HepG2 (cell line): ENCODE measurements around the gene LDLRAD4. TPM values are rescaled to one million over a fixed set of nuclear protein-coding genes. Genes with fewer than 3 reads are reported as not detected.
A peak's percentile ranks its signal among the peaks of the same experiment; 100 is the strongest.

Experiments
- ESRRA ChIP-seq: sonication (generic); formaldehyde crosslinking; IDR thresholded peaks from 2 replicates; pipeline ENCODE4 v1.5.1; 2020; ENCODE audit warnings: mild to moderate bottlenecking, low read depth, missing genetic modification reagents
- FOXA1 ChIP-seq, 2 experiments: fragments of 450-650 bp in 1 of 2; sonication (generic) in 1 of 2; formaldehyde crosslinking in 1 of 2; IDR thresholded peaks; 2 replicates each; pipeline versions ENCODE4 v1.4.0 to v1.6.1; 2016 to 2020; ENCODE audit warnings: missing genetic modification reagents in 1 of 2
- FOXA3 ChIP-seq: IDR thresholded peaks from 2 replicates; pipeline ENCODE4 v1.6.1; 2016; ENCODE audit warnings: missing genetic modification reagents, missing compliant biosample characterization
- FOXK2 ChIP-seq: fragments of 450-650 bp; IDR thresholded peaks from 2 replicates; pipeline ENCODE4 v1.6.1; 2016
- MXD4 ChIP-seq: IDR thresholded peaks from 2 replicates; pipeline ENCODE4 v1.6.1; 2016; ENCODE audit warnings: mild to moderate bottlenecking, missing biosample characterization, missing genetic modification reagents
- RBFOX2 ChIP-seq: fragments of 200-400 bp; formaldehyde crosslinking; IDR thresholded peaks from 2 replicates; pipeline ENCODE4 v1.6.1; 2017; ENCODE audit warnings: low read depth, mild to moderate bottlenecking, low read length
- RFX3 ChIP-seq: IDR thresholded peaks from 2 replicates; pipeline ENCODE4 v1.6.1; 2016; ENCODE audit warnings: missing biosample characterization, missing genetic modification reagents
- SRY ChIP-seq: sonication (generic); formaldehyde crosslinking; IDR thresholded peaks from 2 replicates; pipeline ENCODE4 v1.8.0; 2022; ENCODE audit warnings: mild to moderate bottlenecking, missing genetic modification reagents
- STAT5B ChIP-seq: sonication (generic); formaldehyde crosslinking; IDR thresholded peaks from 2 replicates; pipeline ENCODE4 v1.4.0; 2020; ENCODE audit warnings: missing genetic modification reagents
- ZNF337 ChIP-seq: sonication (generic); formaldehyde crosslinking; IDR thresholded peaks from 2 replicates; pipeline ENCODE4 v1.5.1; 2020; ENCODE audit warnings: missing genetic modification reagents, low read depth, mild to moderate bottlenecking, borderline replicate concordance
- ZNF549 ChIP-seq: sonication (generic); formaldehyde crosslinking; IDR thresholded peaks from 2 replicates; pipeline ENCODE4 v1.5.0; 2020; ENCODE audit warnings: missing genetic modification reagents
- ZNF709 ChIP-seq: sonication (generic); formaldehyde crosslinking; IDR thresholded peaks from 2 replicates; pipeline ENCODE4 v1.5.0; 2020; ENCODE audit warnings: mild to moderate bottlenecking, missing genetic modification reagents
- ZNF746 ChIP-seq: sonication (generic); formaldehyde crosslinking; IDR thresholded peaks from 2 replicates; pipeline ENCODE4 v1.8.0; 2022; ENCODE audit warnings: mild to moderate bottlenecking, missing genetic modification reagents
- ZNF816 ChIP-seq: sonication (generic); formaldehyde crosslinking; IDR thresholded peaks from 2 replicates; pipeline ENCODE4 v1.8.0; 2022; ENCODE audit warnings: missing genetic modification reagents, mild to moderate bottlenecking, borderline replicate concordance
- ZSCAN12 ChIP-seq: sonication (generic); formaldehyde crosslinking; IDR thresholded peaks from 2 replicates; pipeline ENCODE4 v1.9.0; 2021; ENCODE audit warnings: mild to moderate bottlenecking, missing genetic modification reagents
- polyA plus RNA-seq, 8 experiments: library from polyadenylated mRNA; depleted of rRNA in 3 of 8; stranded (reverse) in 7 of 8; unstranded in 1 of 8; fragments of >200 nt; fragmentation: Illumina TruSeq in 4 of 8; extraction: Trizol in 4 of 8; gene quantifications; 2 replicates each; pipeline versions ENCODE4 v1.2.1 to v1.2.3, GENCODE V29; 2011 to 2016; ENCODE audit warnings: low read depth in 4 of 8, missing spikeins in 1 of 8, mixed read lengths in 1 of 8; ENCODE audit not compliant: insufficient read depth in 1 of 8
- total RNA-seq, 5 experiments: library from RNA; depleted of rRNA; stranded (reverse); fragments of >200 nt; fragmentation: Illumina TruSeq; extraction: Trizol; gene quantifications; 2 replicates each; pipeline ENCODE4 v1.2.3, GENCODE V29; 2016; ENCODE audit warnings: low read depth in 1 of 5
- TF ChIP-seq, protein P1 (sequence below): sonication (generic); formaldehyde crosslinking; IDR thresholded peaks from 2 replicates; pipeline ENCODE4 v1.4.0; 2020; ENCODE audit warnings: low read depth, missing genetic modification reagents
- TF ChIP-seq, protein P2 (sequence below): sonication (generic); formaldehyde crosslinking; IDR thresholded peaks from 2 replicates; pipeline ENCODE4 v1.4.0; 2020; ENCODE audit warnings: missing genetic modification reagents, borderline replicate concordance
- TF ChIP-seq, protein P3 (sequence below): sonication (generic); formaldehyde crosslinking; IDR thresholded peaks from 2 replicates; pipeline ENCODE4 v1.4.0; 2020; ENCODE audit warnings: missing genetic modification reagents
- TF ChIP-seq, protein P4 (sequence below): fragments of 450-650 bp; IDR thresholded peaks from 2 replicates; pipeline ENCODE4 v1.6.1; 2016

The LDLRAD4 gene
- total and polyA plus RNA-seq, 2 of the 13 experiments (the other 11 are each of a cell fraction or from before 2014, with no cell fraction given) = 13.6 to 20.9 TPM

DNA sequence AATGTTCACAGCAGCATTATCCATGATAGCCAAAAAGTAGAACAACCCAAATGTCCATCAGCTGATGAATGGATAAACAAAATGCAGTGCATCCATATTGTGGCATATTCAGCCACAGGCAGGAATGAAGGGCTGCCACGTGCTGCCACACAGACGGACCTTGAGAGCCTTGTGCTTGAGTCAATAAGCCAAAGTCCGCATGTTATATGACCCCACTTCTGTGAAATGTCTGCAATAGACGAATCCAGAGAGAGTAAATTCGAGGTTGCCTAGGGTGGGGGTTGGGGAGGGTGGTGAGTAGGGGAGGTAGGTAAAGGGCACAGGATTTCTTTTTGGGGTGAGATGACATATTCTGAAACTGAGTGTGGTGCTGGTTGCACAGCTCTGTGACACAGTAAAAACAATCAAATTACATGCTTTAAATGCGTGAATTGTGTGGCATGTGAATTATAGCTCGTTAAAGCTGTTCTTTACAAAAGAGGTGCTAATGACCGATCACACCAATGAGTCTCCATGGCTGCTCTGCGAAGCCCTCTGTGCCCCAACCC, 38.9 kb upstream of the LDLRAD4 start (continued):
- TF ChIP-seq, protein P1, sequence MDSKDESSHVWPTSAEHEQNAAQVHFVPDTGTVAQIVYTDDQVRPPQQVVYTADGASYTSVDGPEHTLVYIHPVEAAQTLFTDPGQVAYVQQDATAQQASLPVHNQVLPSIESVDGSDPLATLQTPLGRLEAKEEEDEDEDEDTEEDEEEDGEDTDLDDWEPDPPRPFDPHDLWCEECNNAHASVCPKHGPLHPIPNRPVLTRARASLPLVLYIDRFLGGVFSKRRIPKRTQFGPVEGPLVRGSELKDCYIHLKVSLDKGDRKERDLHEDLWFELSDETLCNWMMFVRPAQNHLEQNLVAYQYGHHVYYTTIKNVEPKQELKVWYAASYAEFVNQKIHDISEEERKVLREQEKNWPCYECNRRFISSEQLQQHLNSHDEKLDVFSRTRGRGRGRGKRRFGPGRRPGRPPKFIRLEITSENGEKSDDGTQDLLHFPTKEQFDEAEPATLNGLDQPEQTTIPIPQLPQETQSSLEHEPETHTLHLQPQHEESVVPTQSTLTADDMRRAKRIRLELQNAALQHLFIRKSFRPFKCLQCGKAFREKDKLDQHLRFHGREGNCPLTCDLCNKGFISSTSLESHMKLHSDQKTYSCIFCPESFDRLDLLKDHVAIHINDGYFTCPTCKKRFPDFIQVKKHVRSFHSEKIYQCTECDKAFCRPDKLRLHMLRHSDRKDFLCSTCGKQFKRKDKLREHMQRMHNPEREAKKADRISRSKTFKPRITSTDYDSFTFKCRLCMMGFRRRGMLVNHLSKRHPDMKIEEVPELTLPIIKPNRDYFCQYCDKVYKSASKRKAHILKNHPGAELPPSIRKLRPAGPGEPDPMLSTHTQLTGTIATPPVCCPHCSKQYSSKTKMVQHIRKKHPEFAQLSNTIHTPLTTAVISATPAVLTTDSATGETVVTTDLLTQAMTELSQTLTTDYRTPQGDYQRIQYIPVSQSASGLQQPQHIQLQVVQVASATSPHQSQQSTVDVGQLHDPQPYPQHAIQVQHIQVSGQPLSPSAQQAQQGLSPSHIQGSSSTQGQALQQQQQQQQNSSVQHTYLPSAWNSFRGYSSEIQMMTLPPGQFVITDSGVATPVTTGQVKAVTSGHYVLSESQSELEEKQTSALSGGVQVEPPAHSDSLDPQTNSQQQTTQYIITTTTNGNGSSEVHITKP (CRISPR knock-in tag) = peak; percentile 60; the same call in 1 of the 2 replicates
- TF ChIP-seq ZNF746 (peak; percentile 79), FOXK2 (no peak), FOXA3 (peak; percentile 98), RBFOX2 (peak; percentile 34; the same call in 1 of the 2 replicates), MXD4 (CRISPR knock-in tag) (peak; percentile 79), SRY (CRISPR knock-in tag) (0 out of 2 replicates have a peak, but pooled peaks have one; percentile 37), RFX3 (CRISPR knock-in tag) (no peak), FOXA1 (IDR thresholded peaks at IDR 0.05) (peak; percentile 79), FOXA1 (CRISPR knock-in tag; IDR thresholded peaks at IDR 0.05) (peak; percentile 99), STAT5B (CRISPR knock-in tag) (no peak), ZNF549 (CRISPR knock-in tag) (no peak), ZNF337 (CRISPR knock-in tag) (no peak), ZNF816 (CRISPR knock-in tag) (peak; percentile 80; the same call in 1 of the 2 replicates), ZSCAN12 (CRISPR knock-in tag) (no peak), ZNF709 (CRISPR knock-in tag) (peak; percentile 80; the same call in 1 of the 2 replicates), ESRRA (CRISPR knock-in tag) (peak; percentile 82; the same call in 1 of the 2 replicates)
- TF ChIP-seq, protein P2, sequence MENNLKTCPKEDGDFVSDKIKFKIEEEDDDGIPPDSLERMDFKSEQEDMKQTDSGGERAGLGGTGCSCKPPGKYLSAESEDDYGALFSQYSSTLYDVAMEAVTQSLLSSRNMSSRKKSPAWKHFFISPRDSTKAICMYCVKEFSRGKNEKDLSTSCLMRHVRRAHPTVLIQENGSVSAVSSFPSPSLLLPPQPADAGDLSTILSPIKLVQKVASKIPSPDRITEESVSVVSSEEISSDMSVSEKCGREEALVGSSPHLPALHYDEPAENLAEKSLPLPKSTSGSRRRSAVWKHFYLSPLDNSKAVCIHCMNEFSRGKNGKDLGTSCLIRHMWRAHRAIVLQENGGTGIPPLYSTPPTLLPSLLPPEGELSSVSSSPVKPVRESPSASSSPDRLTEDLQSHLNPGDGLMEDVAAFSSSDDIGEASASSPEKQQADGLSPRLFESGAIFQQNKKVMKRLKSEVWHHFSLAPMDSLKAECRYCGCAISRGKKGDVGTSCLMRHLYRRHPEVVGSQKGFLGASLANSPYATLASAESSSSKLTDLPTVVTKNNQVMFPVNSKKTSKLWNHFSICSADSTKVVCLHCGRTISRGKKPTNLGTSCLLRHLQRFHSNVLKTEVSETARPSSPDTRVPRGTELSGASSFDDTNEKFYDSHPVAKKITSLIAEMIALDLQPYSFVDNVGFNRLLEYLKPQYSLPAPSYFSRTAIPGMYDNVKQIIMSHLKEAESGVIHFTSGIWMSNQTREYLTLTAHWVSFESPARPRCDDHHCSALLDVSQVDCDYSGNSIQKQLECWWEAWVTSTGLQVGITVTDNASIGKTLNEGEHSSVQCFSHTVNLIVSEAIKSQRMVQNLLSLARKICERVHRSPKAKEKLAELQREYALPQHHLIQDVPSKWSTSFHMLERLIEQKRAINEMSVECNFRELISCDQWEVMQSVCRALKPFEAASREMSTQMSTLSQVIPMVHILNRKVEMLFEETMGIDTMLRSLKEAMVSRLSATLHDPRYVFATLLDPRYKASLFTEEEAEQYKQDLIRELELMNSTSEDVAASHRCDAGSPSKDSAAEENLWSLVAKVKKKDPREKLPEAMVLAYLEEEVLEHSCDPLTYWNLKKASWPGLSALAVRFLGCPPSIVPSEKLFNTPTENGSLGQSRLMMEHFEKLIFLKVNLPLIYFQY (CRISPR knock-in tag) = no peak
- TF ChIP-seq, protein P3, sequence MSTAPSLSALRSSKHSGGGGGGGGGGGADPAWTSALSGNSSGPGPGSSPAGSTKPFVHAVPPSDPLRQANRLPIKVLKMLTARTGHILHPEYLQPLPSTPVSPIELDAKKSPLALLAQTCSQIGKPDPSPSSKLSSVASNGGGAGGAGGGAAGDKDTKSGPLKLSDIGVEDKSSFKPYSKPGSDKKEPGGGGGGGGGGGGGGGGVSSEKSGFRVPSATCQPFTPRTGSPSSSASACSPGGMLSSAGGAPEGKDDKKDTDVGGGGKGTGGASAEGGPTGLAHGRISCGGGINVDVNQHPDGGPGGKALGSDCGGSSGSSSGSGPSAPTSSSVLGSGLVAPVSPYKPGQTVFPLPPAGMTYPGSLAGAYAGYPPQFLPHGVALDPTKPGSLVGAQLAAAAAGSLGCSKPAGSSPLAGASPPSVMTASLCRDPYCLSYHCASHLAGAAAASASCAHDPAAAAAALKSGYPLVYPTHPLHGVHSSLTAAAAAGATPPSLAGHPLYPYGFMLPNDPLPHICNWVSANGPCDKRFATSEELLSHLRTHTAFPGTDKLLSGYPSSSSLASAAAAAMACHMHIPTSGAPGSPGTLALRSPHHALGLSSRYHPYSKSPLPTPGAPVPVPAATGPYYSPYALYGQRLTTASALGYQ (CRISPR knock-in tag) = peak; percentile 69; the same call in 1 of the 2 replicates
- TF ChIP-seq, protein P4, sequence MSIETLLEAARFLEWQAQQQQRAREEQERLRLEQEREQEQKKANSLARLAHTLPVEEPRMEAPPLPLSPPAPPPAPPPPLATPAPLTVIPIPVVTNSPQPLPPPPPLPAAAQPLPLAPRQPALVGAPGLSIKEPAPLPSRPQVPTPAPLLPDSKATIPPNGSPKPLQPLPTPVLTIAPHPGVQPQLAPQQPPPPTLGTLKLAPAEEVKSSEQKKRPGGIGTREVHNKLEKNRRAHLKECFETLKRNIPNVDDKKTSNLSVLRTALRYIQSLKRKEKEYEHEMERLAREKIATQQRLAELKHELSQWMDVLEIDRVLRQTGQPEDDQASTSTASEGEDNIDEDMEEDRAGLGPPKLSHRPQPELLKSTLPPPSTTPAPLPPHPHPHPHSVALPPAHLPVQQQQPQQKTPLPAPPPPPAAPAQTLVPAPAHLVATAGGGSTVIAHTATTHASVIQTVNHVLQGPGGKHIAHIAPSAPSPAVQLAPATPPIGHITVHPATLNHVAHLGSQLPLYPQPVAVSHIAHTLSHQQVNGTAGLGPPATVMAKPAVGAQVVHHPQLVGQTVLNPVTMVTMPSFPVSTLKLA = peak; percentile 90
